Measurements from ENCODE around the gene AGXT. TPM values are rescaled to one million over a fixed set of nuclear protein-coding genes. Genes with fewer than 3 reads are reported as not detected.

The AGXT gene
- total RNA-seq, 1 experiment from 2014 or later = not detected

GRCh38 chr2:240886023-240886565, 17.5 kb downstream of the AGXT start:
- TF ChIP-seq CTCF (IDR thresholded peaks at IDR 0.05; ENCODE audit: unreplicated experiment) = no peak
- H3K27me3 Mint-ChIP-seq (ENCODE audit: unreplicated experiment) = peaks cover 23% of the 10 kb centered on the region
- no peak for DNase-seq

DNA sequence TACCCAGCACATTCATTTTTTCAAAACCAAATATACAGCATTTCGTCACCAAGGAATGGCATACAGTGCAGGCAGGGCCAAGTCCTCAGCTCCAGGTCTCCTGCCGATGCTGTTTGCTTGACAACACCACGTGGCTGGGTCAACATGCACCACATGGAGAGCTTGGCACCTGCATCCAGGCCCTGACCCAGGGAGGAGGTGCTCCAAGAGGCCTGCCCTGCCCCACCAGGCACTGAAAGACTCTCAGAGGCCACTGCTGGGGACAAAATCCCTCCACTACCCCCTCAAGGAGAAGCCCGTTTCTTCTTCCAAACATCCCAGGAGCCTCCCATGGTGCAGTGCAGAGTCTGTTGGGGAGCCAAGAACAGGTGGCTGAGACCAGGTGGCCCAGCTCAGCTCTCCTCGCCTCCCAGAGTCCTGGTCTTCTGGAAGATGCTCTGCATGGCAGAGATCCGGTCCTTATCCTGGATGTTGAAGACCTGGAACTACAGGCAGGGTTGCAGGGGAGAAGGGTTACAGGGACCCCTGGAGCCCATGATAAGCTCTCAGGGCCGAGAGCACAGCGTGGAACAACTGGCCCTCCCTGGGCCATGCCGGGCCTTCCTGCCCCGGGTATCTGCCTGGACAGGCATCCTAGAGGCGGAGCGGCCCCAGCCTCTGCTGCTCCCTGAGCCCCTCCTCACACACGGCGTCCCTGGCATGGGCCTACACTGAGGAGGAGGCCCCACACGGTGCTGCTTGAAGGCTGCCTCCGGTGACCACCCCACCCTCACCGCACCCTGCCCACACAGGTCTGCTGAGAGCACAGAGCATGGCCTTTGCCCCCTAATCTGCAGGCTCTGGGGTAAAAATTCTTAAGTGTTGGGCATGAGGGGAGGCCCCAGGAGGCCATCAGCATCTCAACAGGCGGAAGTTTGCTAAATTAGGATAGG, 18.3 kb downstream of the AGXT start:
- CTCF ChIA-PET = interaction anchor here (0.5 kb wide), 1 partner anchor 197 kb away, joined by 4 read pairs; no protein-coding TSS in a partner anchor
- Mint-ChIP-seq H3K4me3 (ENCODE audit: low read depth, unreplicated experiment) (no peak overlapping the region), H3K9me3 (ENCODE audit: low read depth, unreplicated experiment) (no peaks in the 10 kb centered on the region), H3K4me1 (ENCODE audit: low read depth, unreplicated experiment) (no peaks in the 10 kb centered on the region), H3K27ac (ENCODE audit: unreplicated experiment) (no peak overlapping the region), H3K36me3 (ENCODE audit: insufficient read depth, unreplicated experiment) (no peaks in the 10 kb centered on the region), H3K27me3 (ENCODE audit: unreplicated experiment) (peaks cover 23% of the 10 kb centered on the region)
- no TSS peak for BruUV-seq (replicated peaks)
- TF ChIP-seq CTCF (IDR thresholded peaks at IDR 0.05; ENCODE audit: unreplicated experiment) = no peak
- DNase-seq = no peak
- intact Hi-C loops (cut with micrococcal nuclease; ENCODE audit: unreplicated experiment) = no loop called here

More at GRCh38 chr2:240886023-240886565, 17.5 kb downstream of the AGXT start:
- intact Hi-C loops (cut with micrococcal nuclease; ENCODE audit: unreplicated experiment) = no loop called here
- H3K4me3 Mint-ChIP-seq (ENCODE audit: low read depth, unreplicated experiment) = no peak overlapping the region
- no peaks in the 10 kb centered on the region for H3K36me3 Mint-ChIP-seq (ENCODE audit: insufficient read depth, unreplicated experiment)
- CTCF ChIA-PET = no interaction called here
- H3K4me1 Mint-ChIP-seq (ENCODE audit: low read depth, unreplicated experiment) = no peaks in the 10 kb centered on the region
- no peak overlapping the region for H3K27ac Mint-ChIP-seq (ENCODE audit: unreplicated experiment)
- BruUV-seq (replicated peaks) = no TSS peak
- H3K9me3 Mint-ChIP-seq (ENCODE audit: low read depth, unreplicated experiment) = no peaks in the 10 kb centered on the region

- intact Hi-C loops (cut with micrococcal nuclease; ENCODE audit: unreplicated experiment) = no loop called here
- Mint-ChIP-seq H3K27me3 (ENCODE audit: unreplicated experiment) (peaks cover 23% of the 10 kb centered on the region), H3K4me3 (ENCODE audit: low read depth, unreplicated experiment) (no peak overlapping the region), H3K9me3 (ENCODE audit: low read depth, unreplicated experiment) (no peaks in the 10 kb centered on the region), H3K27ac (ENCODE audit: unreplicated experiment) (no peak overlapping the region), H3K36me3 (ENCODE audit: insufficient read depth, unreplicated experiment) (no peaks in the 10 kb centered on the region), H3K4me1 (ENCODE audit: low read depth, unreplicated experiment) (no peaks in the 10 kb centered on the region)
- no peak for DNase-seq
- no peak for TF ChIP-seq CTCF (IDR thresholded peaks at IDR 0.05; ENCODE audit: unreplicated experiment)
- BruUV-seq (replicated peaks) = no TSS peak
- CTCF ChIA-PET = interaction anchor here (0.5 kb wide), 1 partner anchor 197 kb away, joined by 4 read pairs; no protein-coding TSS in a partner anchor
Measured at GRCh38 chr2:240887631-240888030, 19.0 kb downstream of the AGXT start.

DNA sequence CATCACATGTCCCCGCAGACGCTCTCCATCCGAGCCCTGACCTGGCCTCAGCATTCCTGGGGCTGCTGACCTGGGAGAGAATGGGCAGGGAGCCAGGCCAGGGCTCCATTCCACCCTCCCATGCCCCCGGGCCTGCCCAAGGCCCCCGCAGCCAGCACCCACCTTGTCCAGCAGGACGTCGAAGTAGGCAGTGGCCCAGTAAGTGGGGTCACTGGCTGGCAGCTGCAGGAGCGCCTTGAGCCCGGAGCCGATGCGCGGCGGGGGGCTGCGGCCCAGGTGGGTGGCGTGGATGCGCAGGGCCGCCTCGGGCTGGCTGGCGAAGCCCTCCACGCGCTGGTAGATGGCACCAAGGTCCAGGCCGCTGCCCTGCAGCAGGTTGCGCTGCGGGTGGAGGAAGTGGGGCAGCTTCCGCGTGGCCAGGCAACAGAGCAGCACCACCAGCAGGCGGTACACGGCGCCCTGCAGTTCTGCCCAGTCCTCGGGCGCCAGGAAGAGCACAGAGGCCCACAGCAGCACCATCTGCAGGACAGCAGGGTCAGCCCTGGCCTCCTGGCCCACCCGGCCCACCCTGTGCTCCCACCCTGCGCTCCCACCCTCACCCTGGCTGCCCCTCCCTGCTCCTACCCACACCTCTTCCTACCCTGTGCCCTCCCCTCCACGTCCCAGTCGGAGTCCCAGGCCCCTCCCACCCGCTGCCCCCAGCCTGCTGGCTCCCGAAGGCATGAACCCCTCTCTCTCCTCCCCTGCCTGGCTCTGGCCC, 19.7 kb downstream of the AGXT start:
- H3K27ac Mint-ChIP-seq (ENCODE audit: unreplicated experiment) = no peak overlapping the region
- no TSS peak for BruUV-seq (replicated peaks)
- DNase-seq = no peak
- H3K36me3 Mint-ChIP-seq (ENCODE audit: insufficient read depth, unreplicated experiment) = peaks cover 1% of the 10 kb centered on the region
- H3K4me1 Mint-ChIP-seq (ENCODE audit: low read depth, unreplicated experiment) = peaks cover 1% of the 10 kb centered on the region
- intact Hi-C loops (cut with micrococcal nuclease; ENCODE audit: unreplicated experiment) = no loop called here
- peaks cover 17% of the 10 kb centered on the region for H3K27me3 Mint-ChIP-seq (ENCODE audit: unreplicated experiment)
- H3K4me3 Mint-ChIP-seq (ENCODE audit: low read depth, unreplicated experiment) = no peak overlapping the region
- CTCF ChIA-PET = no interaction called here
- no peaks in the 10 kb centered on the region for H3K9me3 Mint-ChIP-seq (ENCODE audit: low read depth, unreplicated experiment)
- no peak for TF ChIP-seq CTCF (IDR thresholded peaks at IDR 0.05; ENCODE audit: unreplicated experiment)

Data from Calu3 (cell line).